ENCODE measurements around the gene RAPGEF2.
A peak's percentile ranks its signal among the peaks of the same experiment; 100 is the strongest.
"Not testable (repeated sequence)": the region's sequence is repeated elsewhere in the genome, so short reads cannot be mapped to it uniquely, and the experiment has no call there.

Gene RAPGEF2

GRCh38 chr4:159102622-159103383 lies at the start of gene RAPGEF2:
Gene RAPGEF2, plus strand, starts transcription at chr4:159103079. Its CDS starts 1,084 bp downstream, at chr4:159104163.
- peak; percentile 71 for DNase-seq (ENCODE audit: low read depth)

- DNase-seq (ENCODE audit: low read depth), result no peak
Observed at GRCh38 chr4:159055833-159056232, 47.0 kb upstream of the RAPGEF2 start.

- no peak for DNase-seq (ENCODE audit: low read depth)
Observed at GRCh38 chr4:159060161-159060560, 42.7 kb upstream of the RAPGEF2 start.

DNA sequence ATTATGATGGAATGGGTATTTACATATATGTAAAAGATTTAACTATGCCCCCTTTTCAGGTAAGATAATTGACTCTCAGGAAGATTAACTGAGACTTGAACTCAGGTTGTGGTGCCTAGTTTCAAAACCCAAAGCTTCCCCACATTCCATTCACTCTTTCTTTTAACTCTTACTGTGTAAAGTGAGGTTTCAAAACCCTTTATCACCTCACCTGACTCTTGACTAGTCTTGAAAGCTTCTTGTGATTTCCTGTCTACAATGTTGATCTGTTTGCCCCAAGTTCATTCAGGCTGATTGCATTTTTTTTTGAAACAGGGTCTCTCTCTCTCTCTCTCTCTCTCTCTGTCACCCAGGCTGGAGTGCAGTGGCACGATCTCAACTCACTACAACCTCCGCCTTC lies 40.5 kb upstream of the RAPGEF2 start:
- DNase-seq (ENCODE audit: low read depth), result no peak

GRCh38 chr4:159065513-159066240 lies 37.2 kb upstream of the RAPGEF2 start:
- DNase-seq (ENCODE audit: low read depth), result no peak

- not testable (repeated sequence) for DNase-seq (ENCODE audit: low read depth)
Observed at GRCh38 chr4:159068139-159068538, 34.7 kb upstream of the RAPGEF2 start.

GRCh38 chr4:159069922-159070321 lies 33.0 kb upstream of the RAPGEF2 start:
- DNase-seq (ENCODE audit: low read depth), result peak; percentile 73

DNA sequence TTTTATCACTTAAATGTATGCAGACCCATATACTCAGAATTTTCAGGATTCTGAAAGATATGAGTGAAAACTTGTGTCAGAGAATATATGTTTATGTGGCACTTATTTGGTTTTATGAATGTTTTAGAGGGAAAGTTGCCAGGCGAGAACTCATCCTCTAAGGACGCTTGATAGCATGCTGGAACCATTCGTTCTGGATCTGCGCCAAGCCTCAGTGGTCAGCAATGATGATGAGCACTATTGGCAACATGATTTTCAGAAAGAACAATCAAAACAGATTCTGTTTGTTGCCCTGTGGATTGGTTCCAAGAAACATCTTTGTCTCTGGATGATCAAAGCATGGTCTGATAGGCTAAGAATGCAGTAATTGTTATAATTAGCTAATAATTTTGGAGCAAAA lies 32.1 kb upstream of the RAPGEF2 start:
- DNase-seq (ENCODE audit: low read depth), result peak; percentile 77

DNA sequence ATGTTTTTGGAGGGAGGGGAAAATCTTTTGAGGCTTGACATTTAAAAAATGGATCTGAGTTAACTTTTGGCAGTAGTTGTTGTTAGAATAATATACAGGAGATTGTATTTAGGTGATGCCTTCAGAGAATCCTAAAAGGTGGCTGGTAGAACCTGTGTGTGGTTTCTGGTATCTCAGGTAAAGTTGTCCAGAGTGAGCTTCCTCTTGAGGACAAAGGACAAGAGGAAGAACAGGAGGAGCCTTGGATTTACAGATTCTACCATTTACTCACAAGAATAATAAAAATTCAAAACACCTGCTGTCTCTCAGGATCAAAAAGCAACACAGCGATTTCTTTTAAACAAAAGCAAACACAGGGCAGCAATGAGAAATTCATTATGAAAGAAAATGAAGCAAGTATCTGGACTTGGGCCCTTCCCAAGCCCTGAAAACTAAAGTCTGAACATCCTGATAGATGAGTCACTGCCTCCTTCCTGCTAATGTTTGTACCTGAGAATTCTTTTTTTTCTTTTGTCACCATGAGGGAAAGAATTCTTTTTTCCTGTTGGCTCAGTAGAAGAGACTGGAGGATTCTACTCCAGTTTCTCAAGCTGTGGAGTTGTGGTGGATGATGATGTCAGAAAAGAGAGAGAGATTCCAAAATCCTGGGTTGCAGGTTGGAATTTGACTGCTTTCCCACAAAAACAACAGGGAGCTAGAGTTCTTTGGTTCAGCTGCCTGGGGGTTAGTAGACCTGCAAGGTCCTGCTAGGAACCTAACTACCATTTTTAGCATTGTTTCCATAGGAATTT lies 31.5 kb upstream of the RAPGEF2 start:
- DNase-seq (ENCODE audit: low read depth), result no peak

GRCh38 chr4:159071969-159072765 lies 30.7 kb upstream of the RAPGEF2 start:
- no peak for DNase-seq (ENCODE audit: low read depth)

DNA sequence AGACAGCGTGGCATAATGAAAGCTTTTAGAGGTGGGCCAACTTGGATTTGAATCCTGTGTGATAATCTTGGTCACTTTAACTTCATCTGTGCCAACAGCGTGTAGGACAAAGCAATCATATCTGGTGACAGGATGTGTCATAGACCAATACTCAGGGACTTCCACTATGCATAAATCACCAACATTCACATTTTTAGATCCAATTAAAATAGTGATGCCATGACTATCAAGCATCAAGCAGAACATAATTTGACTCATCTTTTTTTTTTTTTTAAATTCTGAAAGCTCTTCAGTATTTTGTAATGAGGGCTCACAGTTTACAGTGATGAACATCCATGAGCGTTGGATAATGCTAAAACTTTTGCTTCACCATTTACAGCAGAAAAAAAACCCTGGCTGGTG lies 27.3 kb upstream of the RAPGEF2 start:
- DNase-seq (ENCODE audit: low read depth), result peak; percentile 73

GRCh38 chr4:159077018-159077417 lies 25.9 kb upstream of the RAPGEF2 start:
- DNase-seq (ENCODE audit: low read depth), result not testable (repeated sequence)

DNA sequence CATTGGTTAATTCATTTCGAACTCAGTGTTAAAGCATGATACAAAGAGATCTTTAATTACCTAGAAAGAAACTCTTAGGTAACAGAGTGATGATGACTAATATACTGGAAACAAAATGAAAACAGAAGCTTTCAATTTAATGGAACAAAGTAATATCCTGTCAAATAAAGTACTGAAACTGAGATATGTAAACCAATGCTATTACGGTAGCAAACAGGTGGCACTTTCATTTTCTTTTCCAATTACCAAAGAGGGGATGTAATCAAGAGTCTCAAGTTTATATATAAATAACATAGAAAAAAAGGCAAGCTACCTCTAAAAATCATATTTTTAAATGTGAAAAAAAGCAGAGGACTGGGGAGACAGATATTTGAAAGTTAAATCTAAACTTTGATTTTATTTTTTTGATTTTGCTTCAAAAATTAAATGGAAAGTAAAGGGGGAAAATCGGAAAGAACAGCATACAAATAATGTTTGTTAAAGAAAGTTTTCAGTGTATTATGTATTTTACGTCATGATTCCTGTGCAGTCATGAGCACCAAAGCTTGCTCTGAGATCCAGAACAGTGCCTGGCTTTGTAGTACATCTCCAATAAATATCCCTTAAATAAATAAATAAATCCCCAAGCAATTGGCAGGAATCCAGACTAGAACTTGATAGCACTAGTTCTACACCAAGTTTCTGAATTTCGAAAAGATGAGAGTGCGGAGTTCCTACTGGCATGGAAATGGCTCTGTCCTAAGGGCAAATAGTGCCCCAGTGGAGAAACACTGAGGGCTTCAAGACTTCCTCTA lies 25.0 kb upstream of the RAPGEF2 start:
- DNase-seq (ENCODE audit: low read depth), result no peak

DNA sequence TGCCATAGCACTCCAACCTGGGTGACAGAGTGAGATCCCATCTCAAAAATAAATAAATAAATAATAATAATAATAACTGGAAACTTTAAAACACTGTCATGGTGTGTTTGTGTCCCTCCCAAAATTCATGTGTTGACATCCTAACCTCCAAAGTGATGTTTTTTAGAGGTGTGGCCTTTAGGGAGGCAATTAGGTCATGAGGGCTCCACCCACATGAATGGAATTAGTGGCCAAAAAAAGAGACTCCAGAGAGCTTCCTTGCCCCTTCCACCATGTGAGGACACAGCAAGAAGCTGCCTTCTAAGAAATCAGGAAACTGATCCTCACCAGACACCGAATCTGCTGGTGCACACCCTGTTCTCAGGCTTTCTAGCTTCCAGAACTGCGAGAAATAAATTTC lies 23.8 kb upstream of the RAPGEF2 start:
- DNase-seq (ENCODE audit: low read depth), result no peak

GRCh38 chr4:159086606-159087005 lies 16.3 kb upstream of the RAPGEF2 start:
- DNase-seq (ENCODE audit: low read depth), result no peak

GRCh38 chr4:159090255-159090654 lies 12.6 kb upstream of the RAPGEF2 start:
- DNase-seq (ENCODE audit: low read depth), result no peak

- DNase-seq (ENCODE audit: low read depth), result not testable (repeated sequence)
Observed at GRCh38 chr4:159094156-159094555, 8.7 kb upstream of the RAPGEF2 start.

GRCh38 chr4:159096434-159096833 lies 6.4 kb upstream of the RAPGEF2 start:
- no peak for DNase-seq (ENCODE audit: low read depth)

- no peak for DNase-seq (ENCODE audit: low read depth)
Observed at GRCh38 chr4:159097144-159097543, 5.7 kb upstream of the RAPGEF2 start.

DNA sequence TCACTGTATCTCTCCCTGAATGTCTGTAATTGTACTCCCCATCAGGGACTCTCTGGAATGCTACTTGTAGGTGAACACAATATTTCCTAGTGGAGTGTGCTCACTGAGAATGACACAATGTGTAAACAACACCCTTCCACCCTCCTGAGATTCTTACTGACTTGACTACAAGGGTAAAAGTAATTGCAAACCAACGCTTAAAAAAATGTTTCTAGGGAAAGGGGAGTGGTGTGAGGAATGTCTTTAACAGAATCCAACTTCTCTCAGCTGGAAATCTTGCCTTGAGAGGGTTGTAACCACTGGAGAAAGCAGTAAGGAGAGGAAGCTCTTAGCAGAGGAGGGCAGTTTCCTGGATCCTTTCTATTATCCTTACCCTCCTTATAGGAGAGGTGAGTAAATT lies 5.1 kb upstream of the RAPGEF2 start:
- DNase-seq (ENCODE audit: low read depth), result no peak

Measured in HS-5 (cell line).